ENCODE results near the gene LRRC4B. TPM values are rescaled to one million over a fixed set of nuclear protein-coding genes. Genes with fewer than 3 reads are reported as not detected.
"Not testable (repeated sequence)": the region's sequence is repeated elsewhere in the genome, so short reads cannot be mapped to it uniquely, and the experiment has no call there.

LRRC4B gene
- total RNA-seq, 1 donor from 2014 or later, result 4.6 TPM

DNA sequence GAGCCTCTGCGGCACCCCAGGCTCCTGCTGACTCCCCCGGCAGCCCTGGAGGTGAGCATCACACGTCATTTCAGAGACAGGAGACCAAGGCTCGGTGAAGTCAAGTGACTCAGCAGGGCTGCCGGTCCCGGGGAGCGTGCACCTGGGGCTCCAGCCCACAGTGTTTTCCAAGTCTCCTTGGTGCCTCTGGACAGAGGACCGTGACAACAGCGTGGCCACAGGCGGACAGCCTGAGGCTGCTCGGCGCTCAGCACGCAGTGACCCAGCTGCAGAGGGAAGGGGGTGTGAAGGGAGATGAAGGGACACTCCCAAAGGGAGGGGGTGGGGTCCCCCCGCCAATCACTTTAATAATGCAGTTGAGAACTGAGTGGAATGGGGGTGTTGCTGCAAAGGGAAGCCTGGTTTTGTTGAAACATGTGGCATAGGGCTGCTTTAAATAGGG is 37.0 kb downstream of the LRRC4B start:
- Histone ChIP-seq H3K27me3 (peaks cover 18% of the 10 kb centered on the region), H3K9me3 (no peaks in the 10 kb centered on the region), H3K36me3 (no peaks in the 10 kb centered on the region), H3K27ac (no peak overlapping the region), H3K4me1 (no peaks in the 10 kb centered on the region), H3K4me3 (no peak overlapping the region)
- TF ChIP-seq, protein P1, sequence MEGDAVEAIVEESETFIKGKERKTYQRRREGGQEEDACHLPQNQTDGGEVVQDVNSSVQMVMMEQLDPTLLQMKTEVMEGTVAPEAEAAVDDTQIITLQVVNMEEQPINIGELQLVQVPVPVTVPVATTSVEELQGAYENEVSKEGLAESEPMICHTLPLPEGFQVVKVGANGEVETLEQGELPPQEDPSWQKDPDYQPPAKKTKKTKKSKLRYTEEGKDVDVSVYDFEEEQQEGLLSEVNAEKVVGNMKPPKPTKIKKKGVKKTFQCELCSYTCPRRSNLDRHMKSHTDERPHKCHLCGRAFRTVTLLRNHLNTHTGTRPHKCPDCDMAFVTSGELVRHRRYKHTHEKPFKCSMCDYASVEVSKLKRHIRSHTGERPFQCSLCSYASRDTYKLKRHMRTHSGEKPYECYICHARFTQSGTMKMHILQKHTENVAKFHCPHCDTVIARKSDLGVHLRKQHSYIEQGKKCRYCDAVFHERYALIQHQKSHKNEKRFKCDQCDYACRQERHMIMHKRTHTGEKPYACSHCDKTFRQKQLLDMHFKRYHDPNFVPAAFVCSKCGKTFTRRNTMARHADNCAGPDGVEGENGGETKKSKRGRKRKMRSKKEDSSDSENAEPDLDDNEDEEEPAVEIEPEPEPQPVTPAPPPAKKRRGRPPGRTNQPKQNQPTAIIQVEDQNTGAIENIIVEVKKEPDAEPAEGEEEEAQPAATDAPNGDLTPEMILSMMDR (IDR thresholded peaks at IDR 0.05), result no peak
- DNase-seq, result no peak
- ATAC-seq, result no peak
- intact Hi-C loops (cut with DNase I), result no loop called here

GRCh38 chr19:50528052-50528451 is 40.2 kb downstream of the LRRC4B start:
- H3K4me3 ChIP-seq; DNase-seq; H3K27ac ChIP-seq; ATAC-seq; intact Hi-C loops (cut with DNase I); H3K9me3 ChIP-seq; H3K4me1 ChIP-seq; H3K36me3 ChIP-seq: not testable (repeated sequence)
- peaks cover 18% of the 10 kb centered on the region for H3K27me3 ChIP-seq

GRCh38 chr19:50522881-50523280 is 45.4 kb downstream of the LRRC4B start:
- Histone ChIP-seq H3K4me3 (no peak overlapping the region), H3K27me3 (no peaks in the 10 kb centered on the region), H3K9me3 (no peaks in the 10 kb centered on the region), H3K27ac (no peak overlapping the region), H3K4me1 (no peaks in the 10 kb centered on the region), H3K36me3 (no peaks in the 10 kb centered on the region)
- intact Hi-C loops (cut with DNase I), result no loop called here
- TF ChIP-seq, protein P1 (IDR thresholded peaks at IDR 0.05), result no peak
- ATAC-seq (no peak), DNase-seq (no peak)

DNA sequence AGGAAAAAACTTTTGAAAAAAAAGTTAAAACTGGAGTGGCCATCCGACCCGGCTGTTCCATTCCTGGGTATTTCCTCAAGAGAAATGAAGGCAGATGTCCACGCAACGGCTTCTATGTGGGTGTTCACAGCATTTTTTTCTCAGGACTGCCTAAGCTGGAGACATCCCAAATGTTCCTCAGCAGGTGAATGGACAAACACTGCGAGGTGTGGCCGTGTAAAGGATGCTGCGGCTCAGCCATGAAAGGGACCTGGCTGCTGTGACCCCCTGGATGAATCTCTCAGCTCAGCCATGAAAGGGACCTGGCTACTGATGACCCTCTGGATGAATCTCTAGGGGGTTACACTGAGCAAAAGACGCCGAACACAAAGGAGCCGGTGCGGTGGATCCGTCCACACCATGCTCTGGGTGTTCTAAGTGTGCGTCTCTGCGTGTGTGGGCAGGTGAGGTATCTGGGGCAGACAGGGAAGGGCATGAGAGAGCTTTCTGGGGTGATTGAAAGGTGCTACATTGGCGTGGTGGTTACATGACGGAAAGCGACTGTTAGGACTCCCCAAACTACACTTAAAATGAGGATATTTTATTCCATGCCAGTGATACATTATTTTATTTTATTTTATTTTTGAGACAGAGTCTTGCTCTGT is 47.3 kb downstream of the LRRC4B start:
- no peak for ATAC-seq
- no peaks in the 10 kb centered on the region for H3K9me3 ChIP-seq
- H3K27me3 ChIP-seq, result no peaks in the 10 kb centered on the region
- no peak for DNase-seq
- no peaks in the 10 kb centered on the region for H3K36me3 ChIP-seq
- TF ChIP-seq, protein P1 (IDR thresholded peaks at IDR 0.05), result no peak
- intact Hi-C loops (cut with DNase I), result no loop called here
- H3K4me1 ChIP-seq, result no peaks in the 10 kb centered on the region
- H3K27ac ChIP-seq, result no peak overlapping the region
- H3K4me3 ChIP-seq, result no peak overlapping the region

DNA sequence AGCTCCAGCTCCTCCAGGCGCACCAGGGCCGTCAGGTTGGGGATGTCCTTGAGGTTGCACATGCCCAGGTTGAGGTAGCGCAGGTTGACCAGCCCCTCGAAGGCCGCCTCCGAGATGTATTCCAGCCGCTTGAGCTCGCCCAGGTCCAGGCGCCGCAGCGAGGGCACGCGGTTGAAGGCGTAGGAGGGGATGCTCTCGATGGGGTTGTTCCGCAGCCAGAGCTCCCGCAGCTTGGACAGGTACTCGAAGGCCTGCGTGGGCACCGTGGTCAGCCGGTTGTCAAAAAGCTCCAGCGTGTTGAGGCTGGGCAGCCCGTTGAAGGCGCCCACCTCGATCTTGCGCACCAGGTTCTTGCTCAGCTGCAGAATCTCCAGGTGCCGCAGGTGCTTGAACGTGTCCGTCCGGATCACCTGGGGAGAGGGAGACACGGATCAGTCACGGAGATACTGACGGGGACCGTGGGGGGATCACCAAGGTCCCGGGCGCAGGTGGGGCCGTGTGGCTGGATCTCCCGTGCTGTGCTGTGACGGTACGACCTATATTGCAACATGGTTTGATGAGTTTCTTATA is 49.1 kb downstream of the LRRC4B start:
- no peak overlapping the region for H3K4me3 ChIP-seq
- H3K27ac ChIP-seq, result no peak overlapping the region
- H3K4me1 ChIP-seq, result no peaks in the 10 kb centered on the region
- TF ChIP-seq, protein P1 (IDR thresholded peaks at IDR 0.05), result no peak
- intact Hi-C loops (cut with DNase I), result no loop called here
- DNase-seq (no peak), ATAC-seq (no peak)
- H3K9me3 ChIP-seq, result no peaks in the 10 kb centered on the region
- H3K27me3 ChIP-seq, result no peaks in the 10 kb centered on the region
- H3K36me3 ChIP-seq, result no peaks in the 10 kb centered on the region

- Histone ChIP-seq H3K27ac (no peak overlapping the region), H3K27me3 (no peaks in the 10 kb centered on the region), H3K9me3 (no peaks in the 10 kb centered on the region), H3K4me3 (no peak overlapping the region), H3K4me1 (no peaks in the 10 kb centered on the region), H3K36me3 (no peaks in the 10 kb centered on the region)
- TF ChIP-seq, protein P1 (IDR thresholded peaks at IDR 0.05), result no peak
- DNase-seq, result no peak
- ATAC-seq, result no peak
- intact Hi-C loops (cut with DNase I), result no loop called here
These were observed 49.9 kb downstream of the LRRC4B start for GRCh38 chr19:50518091-50519005.
